ENCODE data around the gene GALNT17.

GALNT17 gene

GRCh38 chr7:71384094-71384493, 252.2 kb downstream of the GALNT17 start:
- no peak overlapping the region for H3K4me3 ChIP-seq (replicated peaks; ENCODE audit: low read depth, low read length)
- TF ChIP-seq CTCF (IDR thresholded peaks at IDR 0.05; ENCODE audit: low read depth, low read length, missing control alignments): no peak
- no peak for DNase-seq (ENCODE audit: extremely low read depth, low read depth)

DNA sequence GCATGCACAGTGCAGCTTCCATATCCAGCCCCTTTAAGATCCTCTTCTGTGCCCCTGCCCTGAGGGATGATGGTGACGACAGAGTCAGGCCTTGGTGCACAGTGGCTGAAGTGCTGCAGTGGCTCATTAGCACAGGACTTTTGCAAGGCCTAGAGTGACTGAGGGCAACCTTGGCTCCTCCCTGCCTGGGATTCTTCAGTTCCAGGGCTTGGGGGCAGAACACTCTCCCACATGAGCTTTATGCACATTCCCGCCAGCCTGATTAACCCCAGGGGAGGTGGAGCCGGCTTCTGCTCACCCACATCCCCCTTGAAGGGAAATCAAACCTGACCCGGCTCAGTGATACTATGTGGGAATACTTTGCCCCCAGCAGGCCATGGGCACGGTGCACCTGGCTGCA, 253.4 kb downstream of the GALNT17 start:
- no peak overlapping the region for H3K4me3 ChIP-seq (replicated peaks; ENCODE audit: low read depth, low read length)
- DNase-seq (ENCODE audit: extremely low read depth, low read depth): no peak
- no peak for TF ChIP-seq CTCF (IDR thresholded peaks at IDR 0.05; ENCODE audit: low read depth, low read length, missing control alignments)

GRCh38 chr7:71386152-71386785, 254.3 kb downstream of the GALNT17 start:
- no peak overlapping the region for H3K4me3 ChIP-seq (replicated peaks; ENCODE audit: low read depth, low read length)
- no peak for DNase-seq (ENCODE audit: extremely low read depth, low read depth)
- TF ChIP-seq CTCF (IDR thresholded peaks at IDR 0.05; ENCODE audit: low read depth, low read length, missing control alignments): no peak

DNA sequence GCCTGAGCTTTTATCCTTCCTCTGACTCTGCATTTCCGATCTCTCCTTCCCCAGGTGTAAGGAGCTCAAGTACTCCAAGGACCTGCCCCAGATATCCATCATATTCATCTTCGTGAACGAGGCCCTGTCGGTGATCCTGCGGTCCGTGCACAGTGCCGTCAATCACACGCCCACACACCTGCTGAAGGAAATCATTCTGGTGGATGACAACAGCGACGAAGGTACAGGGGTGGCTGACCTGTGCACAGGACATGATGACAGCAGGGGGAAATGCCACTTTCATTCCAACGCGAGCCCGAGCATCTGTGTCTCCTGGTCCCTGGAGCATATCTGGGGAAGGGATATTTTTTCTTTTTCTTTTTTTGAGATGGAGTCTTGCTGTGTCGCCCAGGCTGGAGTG, 256.2 kb downstream of the GALNT17 start:
- H3K4me3 ChIP-seq (replicated peaks; ENCODE audit: low read depth, low read length): no peak overlapping the region
- no peak for TF ChIP-seq CTCF (IDR thresholded peaks at IDR 0.05; ENCODE audit: low read depth, low read length, missing control alignments)
- no peak for DNase-seq (ENCODE audit: extremely low read depth, low read depth)

- no peak for TF ChIP-seq CTCF (IDR thresholded peaks at IDR 0.05; ENCODE audit: low read depth, low read length, missing control alignments)
- no peak overlapping the region for H3K4me3 ChIP-seq (replicated peaks; ENCODE audit: low read depth, low read length)
- no peak for DNase-seq (ENCODE audit: extremely low read depth, low read depth)
Measured at GRCh38 chr7:71389976-71390375, 258.0 kb downstream of the GALNT17 start.

- no peak for TF ChIP-seq CTCF (IDR thresholded peaks at IDR 0.05; ENCODE audit: low read depth, low read length, missing control alignments)
- H3K4me3 ChIP-seq (replicated peaks; ENCODE audit: low read depth, low read length): no peak overlapping the region
- DNase-seq (ENCODE audit: extremely low read depth, low read depth): no peak
Measured at GRCh38 chr7:71393661-71394060, 261.7 kb downstream of the GALNT17 start.

GRCh38 chr7:71402684-71403083, 270.7 kb downstream of the GALNT17 start:
- TF ChIP-seq CTCF (IDR thresholded peaks at IDR 0.05; ENCODE audit: low read depth, low read length, missing control alignments): no peak
- no peak overlapping the region for H3K4me3 ChIP-seq (replicated peaks; ENCODE audit: low read depth, low read length)
- no peak for DNase-seq (ENCODE audit: extremely low read depth, low read depth)

Measured in HFF-Myc (cell line).